ENCODE measurements around the gene C22orf31.

C22orf31 gene

GRCh38 chr22:29073618-29074275 lies 12.1 kb upstream of the C22orf31 start:
- Mint-ChIP-seq H3K27ac (no peak overlapping the region), H3K4me3 (peak overlapping the region; percentile 54), H3K9me3 (no peaks in the 10 kb centered on the region), H3K4me1 (peaks cover 20% of the 10 kb centered on the region), H3K27me3 (peaks cover 89% of the 10 kb centered on the region), H3K36me3 (peaks cover 4% of the 10 kb centered on the region)
- CTCF ChIA-PET: no interaction called here
- peak; percentile 28 for DNase-seq

DNA sequence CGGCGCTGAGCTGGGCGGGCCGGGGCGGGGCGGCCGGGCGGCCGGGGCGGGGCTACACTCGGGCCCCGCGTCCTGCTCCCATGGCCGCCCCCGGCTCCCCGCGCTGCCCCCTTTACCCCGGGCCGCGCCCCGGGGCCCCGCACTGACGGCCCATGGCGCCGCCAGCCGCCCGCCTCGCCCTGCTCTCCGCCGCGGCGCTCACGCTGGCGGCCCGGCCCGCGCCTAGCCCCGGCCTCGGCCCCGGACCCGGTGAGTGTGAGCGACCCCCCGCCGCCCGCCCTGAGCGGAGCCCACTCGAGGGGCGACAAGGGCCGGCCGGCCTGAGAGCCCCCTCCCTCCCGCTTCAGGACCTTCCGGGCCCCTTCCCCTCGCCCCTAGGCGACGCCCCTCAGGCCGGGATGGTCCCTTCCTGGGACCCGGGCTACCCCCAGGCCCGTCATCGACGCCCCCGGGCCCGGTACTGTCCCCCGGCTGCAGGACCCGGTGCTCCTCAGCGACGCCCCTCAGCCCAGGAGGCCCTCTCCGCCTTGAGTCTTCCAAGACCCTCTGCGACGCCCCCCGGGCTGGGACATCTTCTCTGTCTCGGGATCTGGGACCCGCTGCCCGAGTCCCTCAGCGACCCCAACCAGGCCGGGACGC lies 11.5 kb upstream of the C22orf31 start, which contains the start of gene KREMEN1:
TSS of gene KREMEN1 (plus strand) at position 57 of the 639 bp plus-strand sequence. CDS start at position 153, 96 bp downstream.
- peaks cover 4% of the 10 kb centered on the region for H3K36me3 Mint-ChIP-seq
- H3K4me3 Mint-ChIP-seq: peak within 1 kb of the TSS; percentile 65
- H3K27ac Mint-ChIP-seq: peak within 1 kb of the TSS; percentile 42
- DNase-seq: peak; percentile 28
- peaks cover 89% of the 10 kb centered on the region for H3K27me3 Mint-ChIP-seq
- CTCF ChIA-PET: interaction anchor here (0.9 to 1.1 kb wide), 2 partner anchors 173 to 219 kb away, joined by 3 read pairs; no protein-coding TSS in a partner anchor
- no peaks in the 10 kb centered on the region for H3K9me3 Mint-ChIP-seq
- peaks cover 20% of the 10 kb centered on the region for H3K4me1 Mint-ChIP-seq

DNA sequence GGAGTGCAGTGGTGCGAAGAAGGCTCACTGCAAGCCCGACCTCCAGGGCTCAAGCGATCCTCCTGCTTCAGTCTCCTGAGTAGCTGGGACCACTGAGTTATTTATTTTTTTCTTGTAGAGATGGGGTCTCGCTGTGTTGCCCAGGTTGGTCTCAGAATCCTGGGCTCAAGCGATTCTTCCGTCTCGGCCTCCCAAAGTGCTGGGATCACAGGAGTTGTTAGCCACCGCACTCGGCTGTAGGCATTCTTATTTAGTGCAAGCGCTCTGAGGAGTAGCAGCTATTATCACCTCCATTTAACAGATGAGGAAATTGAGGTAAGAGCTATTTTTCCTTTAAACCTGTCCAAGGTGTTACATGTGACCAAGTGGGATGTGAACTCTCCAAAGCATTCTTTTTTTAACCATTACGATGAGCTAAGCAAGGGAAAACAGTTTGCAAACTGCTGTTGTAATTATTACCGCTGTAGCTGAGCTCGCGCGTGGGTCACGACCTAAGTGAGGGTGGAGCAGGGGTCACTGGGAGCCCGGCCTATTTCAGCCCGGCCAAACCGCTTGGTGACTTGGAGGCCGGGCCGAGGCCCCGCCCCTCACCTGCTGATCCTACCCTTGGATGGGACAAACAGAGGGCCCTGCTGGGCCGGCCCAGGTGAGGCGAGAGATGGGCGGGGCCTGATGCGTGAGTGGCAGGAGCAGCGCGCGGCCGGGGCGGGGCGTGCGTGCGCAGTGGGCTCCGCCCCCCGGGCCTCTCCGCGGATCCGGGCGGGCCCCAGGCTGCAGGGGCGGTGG lies 10.8 kb upstream of the C22orf31 start:
- DNase-seq: peak; percentile 89
- H3K36me3 Mint-ChIP-seq: peaks cover 4% of the 10 kb centered on the region
- no peaks in the 10 kb centered on the region for H3K9me3 Mint-ChIP-seq
- peaks cover 89% of the 10 kb centered on the region for H3K27me3 Mint-ChIP-seq
- CTCF ChIA-PET: interaction anchor here (0.9 to 1.1 kb wide), 2 partner anchors 173 to 218 kb away, joined by 3 read pairs; no protein-coding TSS in a partner anchor
- H3K4me1 Mint-ChIP-seq: peaks cover 20% of the 10 kb centered on the region
- H3K4me3 Mint-ChIP-seq: peak overlapping the region; percentile 65
- H3K27ac Mint-ChIP-seq: no peak overlapping the region

DNA sequence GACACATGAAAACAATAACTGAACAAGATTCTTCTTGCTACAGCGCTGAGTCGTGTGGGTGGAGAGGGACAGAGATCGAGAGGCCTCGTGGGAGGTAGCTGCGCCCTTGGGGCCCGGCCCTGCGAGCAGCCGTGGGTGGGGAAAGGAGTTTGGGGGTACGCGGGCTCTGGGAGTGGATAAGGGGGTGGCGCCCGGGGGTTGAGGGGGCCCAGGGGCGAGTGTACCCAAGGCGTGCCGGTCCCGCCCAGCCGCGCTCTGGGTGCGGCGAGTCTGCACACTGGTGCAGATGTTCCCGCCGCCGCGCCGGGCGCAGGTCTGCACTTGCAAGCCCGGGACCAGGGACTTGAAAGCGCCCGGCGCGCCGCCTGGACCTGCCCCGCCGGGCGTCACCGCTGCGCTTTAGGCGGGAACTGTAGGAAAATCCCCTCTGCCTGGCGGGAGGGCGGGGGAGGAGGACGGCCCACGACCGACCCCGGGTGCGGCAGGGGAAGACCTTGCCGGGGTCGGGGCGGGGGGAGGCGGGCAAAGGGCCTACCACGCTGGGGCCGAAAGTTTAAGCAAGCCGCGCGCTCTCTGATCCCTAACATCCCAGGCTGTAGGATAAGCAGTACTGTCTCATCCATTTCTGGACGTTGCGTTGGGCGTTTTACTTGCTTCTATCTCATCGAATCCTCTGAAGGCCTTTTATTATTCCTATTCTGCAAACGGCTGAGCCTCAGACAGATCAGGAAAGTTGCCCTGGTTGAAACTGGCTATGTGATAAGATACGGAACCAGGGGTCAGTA lies 9.8 kb upstream of the C22orf31 start:
- CTCF ChIA-PET: interaction anchor here (1.1 kb wide), 1 partner anchor 174 kb away, joined by 3 read pairs; no protein-coding TSS in a partner anchor
- Mint-ChIP-seq H3K27ac (peak overlapping the region; percentile 42), H3K4me1 (peaks cover 20% of the 10 kb centered on the region), H3K36me3 (peaks cover 4% of the 10 kb centered on the region), H3K27me3 (peaks cover 94% of the 10 kb centered on the region), H3K9me3 (no peaks in the 10 kb centered on the region), H3K4me3 (peak overlapping the region; percentile 65)
- peak; percentile 53 for DNase-seq

DNA sequence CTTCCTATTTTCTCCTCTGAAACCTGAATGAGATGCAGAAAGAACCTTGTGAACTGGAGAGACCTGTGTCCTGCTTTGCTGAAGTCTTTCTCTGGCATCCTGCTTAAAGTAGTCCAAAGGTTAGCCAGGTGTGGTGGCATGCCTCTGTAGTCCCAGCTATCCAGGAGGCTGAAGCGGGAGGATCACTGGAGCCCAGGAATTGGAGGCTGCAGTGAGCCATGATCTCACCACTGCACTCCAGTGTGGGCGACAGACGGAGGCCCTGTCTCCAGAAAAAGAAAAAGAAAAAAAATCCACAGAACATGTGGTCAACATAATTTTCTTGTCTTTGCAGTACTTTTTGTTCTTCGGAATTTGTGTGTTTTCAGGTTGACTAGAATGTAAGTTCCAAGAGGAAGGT lies 8.9 kb upstream of the C22orf31 start:
- peaks cover 86% of the 10 kb centered on the region for H3K27me3 Mint-ChIP-seq
- H3K9me3 Mint-ChIP-seq: no peaks in the 10 kb centered on the region
- H3K4me1 Mint-ChIP-seq: peaks cover 22% of the 10 kb centered on the region
- H3K27ac Mint-ChIP-seq: no peak overlapping the region
- CTCF ChIA-PET: no interaction called here
- peaks cover 4% of the 10 kb centered on the region for H3K36me3 Mint-ChIP-seq
- peak overlapping the region; percentile 52 for H3K4me3 Mint-ChIP-seq
- no peak for DNase-seq

- H3K4me1 Mint-ChIP-seq: peaks cover 22% of the 10 kb centered on the region
- peaks cover 4% of the 10 kb centered on the region for H3K36me3 Mint-ChIP-seq
- peaks cover 80% of the 10 kb centered on the region for H3K27me3 Mint-ChIP-seq
- CTCF ChIA-PET: no interaction called here
- H3K9me3 Mint-ChIP-seq: no peaks in the 10 kb centered on the region
- H3K4me3 Mint-ChIP-seq: no peak overlapping the region
- DNase-seq: no peak
- H3K27ac Mint-ChIP-seq: no peak overlapping the region
These were observed 7.8 kb upstream of the C22orf31 start for GRCh38 chr22:29069463-29069862.

- Mint-ChIP-seq H3K27me3 (peaks cover 72% of the 10 kb centered on the region), H3K4me3 (no peak overlapping the region), H3K9me3 (no peaks in the 10 kb centered on the region), H3K27ac (no peak overlapping the region), H3K4me1 (peaks cover 2% of the 10 kb centered on the region), H3K36me3 (no peaks in the 10 kb centered on the region)
- DNase-seq: no peak
- CTCF ChIA-PET: interaction anchor here (1.6 kb wide), 1 partner anchor 25 kb away, joined by 5 read pairs; no protein-coding TSS in a partner anchor
These were observed 4.0 kb upstream of the C22orf31 start for GRCh38 chr22:29065468-29066190.

- peaks cover 2% of the 10 kb centered on the region for H3K4me1 Mint-ChIP-seq
- DNase-seq: no peak
- H3K27ac Mint-ChIP-seq: no peak overlapping the region
- no peaks in the 10 kb centered on the region for H3K9me3 Mint-ChIP-seq
- peaks cover 57% of the 10 kb centered on the region for H3K27me3 Mint-ChIP-seq
- CTCF ChIA-PET: interaction anchor here (1.2 to 1.3 kb wide), 2 partner anchors 22 to 183 kb away, joined by 3 read pairs; no protein-coding TSS in a partner anchor
- H3K36me3 Mint-ChIP-seq: no peaks in the 10 kb centered on the region
- no peak overlapping the region for H3K4me3 Mint-ChIP-seq
These were observed 723 bp upstream of the C22orf31 start for GRCh38 chr22:29062286-29062821.

DNA sequence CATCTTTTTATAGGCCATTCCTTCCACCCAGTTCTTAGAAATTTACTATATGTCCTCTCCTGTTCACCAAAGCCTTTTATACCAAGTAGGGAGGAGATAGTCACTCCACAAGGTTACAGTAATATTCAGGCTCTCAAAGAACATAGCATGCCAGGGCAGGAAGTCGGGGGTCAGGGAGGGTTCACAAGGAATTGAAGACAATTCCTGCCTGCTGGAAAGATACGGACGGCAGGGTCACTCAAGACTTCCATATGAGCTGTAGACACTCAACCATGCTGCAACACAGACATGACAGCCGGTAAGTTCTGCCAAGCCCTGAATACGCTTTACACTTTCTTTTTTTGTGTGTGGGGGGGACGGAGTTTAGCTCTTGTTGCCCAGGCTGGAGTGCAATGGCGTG lies 700 bp downstream of the C22orf31 start:
- Mint-ChIP-seq H3K9me3 (no peaks in the 10 kb centered on the region), H3K36me3 (no peaks in the 10 kb centered on the region), H3K27me3 (peaks cover 47% of the 10 kb centered on the region), H3K27ac (no peak overlapping the region), H3K4me3 (no peak overlapping the region), H3K4me1 (peaks cover 2% of the 10 kb centered on the region)
- CTCF ChIA-PET: no interaction called here
- DNase-seq: no peak

DNA sequence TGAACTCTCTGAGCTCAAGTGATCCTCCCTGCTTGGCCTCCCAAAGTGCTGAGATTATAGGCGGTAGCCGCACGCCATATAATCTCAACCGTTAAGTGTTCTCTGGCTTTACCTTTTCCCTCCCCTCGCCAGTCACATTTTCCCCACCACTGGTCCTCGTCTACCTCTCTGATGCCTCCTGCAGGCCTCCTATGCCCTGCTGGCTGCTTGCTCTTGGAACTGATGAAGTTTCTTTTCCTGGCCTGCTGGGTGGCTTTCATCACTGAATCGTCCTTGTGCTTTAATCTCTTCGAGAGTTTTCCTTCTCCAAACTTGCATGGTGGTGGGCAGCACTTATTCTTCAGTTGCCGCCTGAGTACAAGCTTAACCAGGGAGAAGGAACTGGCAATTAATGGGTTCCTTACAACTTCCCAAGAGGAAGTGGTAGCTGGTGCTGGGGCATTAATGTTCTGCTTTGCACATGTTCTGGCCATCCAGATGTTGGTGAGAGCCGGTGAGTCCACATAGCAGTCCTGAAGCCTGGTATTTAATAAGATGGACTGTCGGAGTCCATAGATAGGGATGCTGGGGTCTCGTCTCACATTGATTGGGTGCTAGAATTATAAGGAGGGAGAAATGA lies 1.3 kb downstream of the C22orf31 start:
- H3K27me3 Mint-ChIP-seq: peaks cover 47% of the 10 kb centered on the region
- DNase-seq: no peak
- H3K27ac Mint-ChIP-seq: no peak overlapping the region
- H3K36me3 Mint-ChIP-seq: no peaks in the 10 kb centered on the region
- H3K4me3 Mint-ChIP-seq: no peak overlapping the region
- no peaks in the 10 kb centered on the region for H3K4me1 Mint-ChIP-seq
- H3K9me3 Mint-ChIP-seq: no peaks in the 10 kb centered on the region
- CTCF ChIA-PET: no interaction called here

GRCh38 chr22:29056472-29056871 lies 5.2 kb downstream of the C22orf31 start:
- H3K27ac Mint-ChIP-seq: no peak overlapping the region
- CTCF ChIA-PET: no interaction called here
- no peaks in the 10 kb centered on the region for H3K9me3 Mint-ChIP-seq
- no peaks in the 10 kb centered on the region for H3K36me3 Mint-ChIP-seq
- DNase-seq: no peak
- H3K27me3 Mint-ChIP-seq: peaks cover 38% of the 10 kb centered on the region
- H3K4me3 Mint-ChIP-seq: no peak overlapping the region
- no peaks in the 10 kb centered on the region for H3K4me1 Mint-ChIP-seq

DNA sequence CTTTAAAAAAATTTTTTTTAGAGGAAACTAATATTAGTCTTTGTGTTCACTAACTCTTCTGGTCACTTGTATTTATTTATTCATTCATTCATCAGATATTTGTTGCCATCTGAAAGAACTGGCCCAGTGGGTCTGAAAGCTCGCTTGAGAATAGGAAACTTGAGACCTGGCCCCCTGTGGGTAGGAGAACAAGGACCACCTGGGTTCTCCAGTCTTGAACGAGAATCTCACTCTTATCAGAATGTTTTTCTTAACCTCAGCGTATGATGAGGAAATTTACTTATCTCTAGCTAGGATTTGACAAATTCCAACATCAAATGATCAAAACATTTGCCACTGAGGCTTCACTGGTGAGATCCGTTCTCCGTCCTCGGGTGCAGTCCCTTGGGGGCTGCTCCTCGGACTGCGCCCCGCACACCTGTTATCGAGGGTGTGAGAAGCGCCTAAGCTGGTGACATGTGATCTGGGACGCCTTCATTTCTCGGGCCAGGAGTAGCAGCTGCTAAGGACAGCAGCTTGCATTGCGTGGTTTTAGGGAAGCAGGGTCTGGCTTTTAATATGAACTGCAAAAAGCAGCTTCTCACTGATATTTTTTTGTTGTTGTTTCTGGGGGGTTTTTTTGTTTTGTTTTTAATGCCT lies 6.3 kb downstream of the C22orf31 start:
- DNase-seq: no peak
- Mint-ChIP-seq H3K36me3 (no peaks in the 10 kb centered on the region), H3K27ac (no peak overlapping the region), H3K4me3 (no peak overlapping the region), H3K9me3 (no peaks in the 10 kb centered on the region), H3K27me3 (peaks cover 30% of the 10 kb centered on the region), H3K4me1 (no peaks in the 10 kb centered on the region)
- CTCF ChIA-PET: interaction anchor here (1.4 kb wide), 1 partner anchor 15 kb away, joined by 3 read pairs; no protein-coding TSS in a partner anchor

All from activated naive CD4-positive, alpha-beta T cell treated with anti-CD3 and anti-CD28 coated beads, Interleukin-2, amount 10 ng/mL, durations not matched to agents 7 days and 5 days (primary cell).